Ureter (tissue), 1 donor: Measurements from ENCODE around the gene GPC6. TPM values are rescaled to one million over a fixed set of nuclear protein-coding genes. Genes with fewer than 3 reads are reported as not detected.

ENCODE experiments used
- DNase-seq: peaks from one replicate; pipeline ENCODE4 v3.0.0-alpha.2; 2020; ENCODE audit warnings: low spot score
- total RNA-seq: library from RNA; stranded (reverse); gene quantifications from one replicate; pipeline ENCODE4 v1.2.4, GENCODE V29; 2023
- donor health status: DM: yes; HTN: yes; CAD: no.

GPC6 gene
- total RNA-seq, 1 donor from 2014 or later: 6.8 TPM

GRCh38 chr13:93268327-93269028 is 41.9 kb downstream of the GPC6 start:
- no peak for DNase-seq

- DNase-seq: no peak
Observed at GRCh38 chr13:93270769-93271742, 44.4 kb downstream of the GPC6 start.

DNA sequence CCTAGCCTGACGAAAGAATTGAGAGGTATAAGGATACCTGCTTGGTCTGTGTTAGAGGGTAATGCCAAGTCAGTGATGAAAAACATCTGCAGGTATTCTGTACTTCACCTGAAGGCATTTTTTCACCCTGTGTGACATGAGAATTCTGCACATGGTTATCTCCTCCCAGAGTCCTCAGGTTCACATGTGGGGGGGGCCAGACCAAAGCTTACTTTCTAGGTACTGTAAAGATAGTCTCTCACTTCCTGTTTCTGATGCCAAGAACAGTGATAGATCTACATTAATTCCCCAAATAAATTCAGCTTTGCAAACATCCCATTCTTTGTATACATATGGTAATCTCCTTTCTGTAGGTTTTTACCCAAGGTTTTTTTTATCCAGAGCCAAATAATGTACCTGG is 53.4 kb downstream of the GPC6 start:
- no peak for DNase-seq

DNA sequence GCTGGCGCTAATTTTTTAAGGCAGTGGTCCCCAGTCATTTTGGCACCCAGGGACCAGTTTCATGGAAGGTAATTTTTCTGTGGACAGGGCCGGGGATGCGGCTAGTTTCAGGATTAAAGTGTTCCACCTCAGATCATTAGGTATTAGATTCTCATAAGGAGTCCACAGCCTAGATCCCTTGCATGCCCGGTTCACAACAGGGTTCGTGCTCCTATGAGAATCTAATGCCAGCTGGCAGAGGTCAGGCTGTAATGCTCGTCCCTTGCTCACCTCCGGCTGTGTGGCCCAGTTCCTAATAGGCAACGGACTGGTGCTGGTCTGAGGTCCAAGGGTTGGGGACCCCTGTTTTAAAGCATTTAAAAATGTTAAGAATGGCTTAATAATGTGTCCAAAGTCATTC is 54.1 kb downstream of the GPC6 start:
- DNase-seq: no peak

GRCh38 chr13:93283255-93283654 is 56.6 kb downstream of the GPC6 start:
- DNase-seq: no peak

- no peak for DNase-seq
Observed at GRCh38 chr13:93284064-93284463, 57.5 kb downstream of the GPC6 start.

- no peak for DNase-seq
Observed at GRCh38 chr13:93286047-93286446, 59.4 kb downstream of the GPC6 start.

DNA sequence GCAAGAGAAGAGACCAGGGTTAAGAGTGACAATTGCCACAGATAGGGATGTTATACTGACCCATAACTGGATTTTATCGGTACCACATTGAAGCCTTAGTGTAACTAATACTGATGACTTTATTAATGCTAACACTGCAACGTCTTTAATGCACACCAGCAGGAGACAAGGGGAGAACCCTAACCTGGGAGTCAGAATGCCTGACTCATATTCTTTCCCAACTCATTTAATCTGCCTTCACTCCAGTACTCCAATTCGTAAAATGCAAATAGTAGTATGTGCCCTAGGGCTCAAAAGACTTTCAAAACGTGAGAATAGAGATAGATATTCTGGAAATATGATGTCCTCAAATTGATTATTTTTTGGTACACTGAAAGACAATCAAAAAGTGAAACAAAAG is 62.4 kb downstream of the GPC6 start:
- DNase-seq: no peak

GRCh38 chr13:93289842-93290241 is 63.2 kb downstream of the GPC6 start:
- no peak for DNase-seq

- no peak for DNase-seq
Observed at GRCh38 chr13:93290503-93290902, 63.9 kb downstream of the GPC6 start.

DNA sequence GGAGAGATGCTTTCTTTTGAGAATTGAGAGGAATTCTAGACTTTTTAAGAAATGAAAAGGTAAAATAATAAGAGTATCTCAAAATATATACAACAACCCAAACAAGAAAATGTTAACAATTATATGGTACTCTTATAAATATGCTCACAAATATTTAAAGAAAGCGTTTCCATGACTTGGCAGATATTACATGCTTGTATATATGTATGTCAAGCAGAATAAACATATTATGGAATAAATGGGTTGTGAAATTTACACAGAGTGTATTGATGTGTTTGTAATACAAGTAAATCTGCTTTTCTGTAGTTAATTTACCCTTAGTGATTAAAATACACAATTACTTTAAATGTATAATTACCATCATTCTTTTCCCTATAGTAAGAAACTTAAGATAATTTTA is 65.8 kb downstream of the GPC6 start:
- no peak for DNase-seq

- no peak for DNase-seq
Observed at GRCh38 chr13:93293710-93294109, 67.1 kb downstream of the GPC6 start.

- DNase-seq: no peak
Observed at GRCh38 chr13:93296584-93296983, 70.0 kb downstream of the GPC6 start.

GRCh38 chr13:93298713-93299112 is 72.1 kb downstream of the GPC6 start:
- no peak for DNase-seq

- DNase-seq: no peak
Observed at GRCh38 chr13:93304134-93304533, 77.5 kb downstream of the GPC6 start.

- no peak for DNase-seq
Observed at GRCh38 chr13:93304868-93305613, 78.4 kb downstream of the GPC6 start.

GRCh38 chr13:93305886-93306285 is 79.3 kb downstream of the GPC6 start:
- DNase-seq: no peak

GRCh38 chr13:93307136-93307535 is 80.5 kb downstream of the GPC6 start:
- no peak for DNase-seq

DNA sequence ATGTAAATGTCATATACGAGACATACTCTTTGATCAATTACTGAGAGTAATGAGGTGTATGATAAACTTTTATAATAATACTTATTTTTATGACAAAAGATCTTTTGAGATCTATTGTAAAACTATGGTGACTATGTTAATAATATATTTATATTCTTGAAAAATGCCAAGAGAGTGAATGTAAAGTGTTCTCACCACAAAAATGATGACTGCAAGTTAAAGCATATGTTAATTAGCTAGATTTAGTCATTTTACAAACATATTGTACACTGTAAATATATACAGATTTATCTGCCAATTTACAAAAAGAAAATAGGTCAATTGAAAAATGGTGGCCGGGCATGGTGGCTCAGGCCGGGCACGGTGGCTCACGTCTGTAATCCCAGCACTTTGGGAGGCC is 81.0 kb downstream of the GPC6 start:
- DNase-seq: no peak

DNA sequence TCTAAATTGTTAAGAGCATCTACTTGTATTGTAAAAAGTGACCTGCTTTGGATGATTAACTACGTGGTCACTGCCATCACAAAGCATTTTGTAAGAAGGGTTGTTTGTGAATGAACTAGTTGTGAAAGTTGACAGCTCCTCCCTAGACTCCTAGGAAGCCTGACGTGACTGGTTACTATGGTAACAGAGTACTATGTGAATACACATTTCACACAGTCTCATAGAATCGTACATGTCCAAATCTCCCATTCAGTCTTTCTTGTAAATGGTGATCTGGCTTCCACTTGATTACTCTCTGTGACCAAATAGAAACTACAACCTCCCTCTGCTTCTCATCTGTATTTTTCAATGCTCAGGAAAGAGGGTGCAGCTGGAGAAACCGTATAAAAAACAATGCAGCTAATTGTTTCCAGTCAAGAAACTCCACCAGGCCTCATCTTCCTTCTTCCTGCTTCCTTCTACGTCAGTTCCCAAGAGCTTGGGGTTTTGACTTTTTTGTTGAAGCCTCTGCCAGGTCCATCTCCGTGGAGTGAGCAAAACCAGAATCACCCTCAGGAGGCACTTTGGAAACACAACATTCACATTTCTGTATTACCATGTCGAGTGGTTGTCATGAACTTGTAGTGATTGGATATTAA is 83.4 kb downstream of the GPC6 start:
- no peak for DNase-seq

DNA sequence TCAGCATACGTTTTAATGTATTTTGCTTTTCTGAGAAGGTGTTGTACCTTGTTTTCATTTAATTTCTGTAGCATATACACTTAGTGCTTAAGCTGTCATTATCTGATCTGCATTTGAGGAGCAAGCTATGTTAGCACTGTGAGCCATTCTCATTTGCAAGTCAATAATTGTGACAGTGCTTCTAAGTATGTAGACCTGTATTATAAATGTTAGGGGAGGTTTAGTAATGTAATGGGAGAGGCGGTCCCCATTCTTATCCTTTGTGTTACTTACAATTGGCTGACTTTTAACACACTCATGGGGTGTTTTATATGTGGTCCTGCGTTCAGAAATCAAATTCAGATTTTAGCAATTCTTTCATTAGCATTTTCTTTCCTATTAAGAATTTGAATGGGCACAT is 90.2 kb downstream of the GPC6 start:
- no peak for DNase-seq
